Muscle layer of colon (tissue), 2 donors: ENCODE data around the gene RFTN2.
"Not testable (repeated sequence)": the region's sequence is repeated elsewhere in the genome, so short reads cannot be mapped to it uniquely, and the experiment has no call there.

ENCODE experiments used
- H3K27ac ChIP-seq: one replicate; pipeline ENCODE4 v1.7.0; 2013; ENCODE audit warnings: low read depth, mild to moderate bottlenecking, low read length, moderate library complexity
- H3K27me3 ChIP-seq, 2 donors: one replicate each; pipeline ENCODE4 v1.7.0; 2013; ENCODE audit warnings: low read length in 2 of 2, mild to moderate bottlenecking in 2 of 2; ENCODE audit not compliant: insufficient read depth in 2 of 2, control insufficient read depth in 1 of 2
- H3K36me3 ChIP-seq: one replicate; pipeline ENCODE4 v1.7.0; 2013; ENCODE audit warnings: mild to moderate bottlenecking, low read length; ENCODE audit not compliant: insufficient read depth
- H3K4me1 ChIP-seq: one replicate; pipeline ENCODE4 v1.7.0; 2013; ENCODE audit warnings: mild to moderate bottlenecking, low read length; ENCODE audit not compliant: insufficient read depth
- H3K4me3 ChIP-seq, 2 donors: one replicate each; pipeline ENCODE4 v1.7.0; 2013; ENCODE audit warnings: low read length in 2 of 2, low read depth in 1 of 2, mild to moderate bottlenecking in 1 of 2, moderate library complexity in 1 of 2
- H3K9ac ChIP-seq: one replicate; pipeline ENCODE4 v1.7.0; 2013; ENCODE audit warnings: low read length
- H3K9me3 ChIP-seq: one replicate; pipeline ENCODE4 v1.7.0; 2013; ENCODE audit warnings: mild to moderate bottlenecking, low read length
- donor health status: abdominal sarcoma.
- donor health status: Adenocarcinoma of cecum.

The RFTN2 gene

GRCh38 chr2:197705121-197705911 lies 29.9 kb upstream of the RFTN2 start, which contains the start of gene MARS2:
Gene MARS2, plus strand, starts transcription at chr2:197705369. Its CDS starts 37 bp downstream, at chr2:197705406.
- no peaks in the 10 kb centered on the region for H3K9me3 ChIP-seq
- H3K36me3 ChIP-seq = no peaks in the 10 kb centered on the region
- no peaks in the 10 kb centered on the region for H3K27me3 ChIP-seq
- H3K4me3 ChIP-seq = peak within 1 kb of the TSS; percentile 84 to 85
- peak within 1 kb of the TSS; percentile 86 for H3K27ac ChIP-seq
- H3K4me1 ChIP-seq = peaks cover 30% of the 10 kb centered on the region
- peak within 1 kb of the TSS; percentile 84 for H3K9ac ChIP-seq

GRCh38 chr2:197704434-197705120 lies 29.2 kb upstream of the RFTN2 start:
- no peaks in the 10 kb centered on the region for H3K36me3 ChIP-seq
- peak overlapping the region; percentile 45 to 78 for H3K4me3 ChIP-seq
- H3K9me3 ChIP-seq = no peaks in the 10 kb centered on the region
- H3K27me3 ChIP-seq = no peaks in the 10 kb centered on the region
- H3K27ac ChIP-seq = peak overlapping the region; percentile 86
- peaks cover 30% of the 10 kb centered on the region for H3K4me1 ChIP-seq
- H3K9ac ChIP-seq = peak overlapping the region; percentile 84

- Histone ChIP-seq H3K36me3 (no peaks in the 10 kb centered on the region), H3K9ac (no peak overlapping the region), H3K4me3 (no peak overlapping the region), H3K4me1 (peaks cover 1% of the 10 kb centered on the region), H3K9me3 (no peaks in the 10 kb centered on the region), H3K27me3 (no peaks in the 10 kb centered on the region), H3K27ac (no peak overlapping the region)
Measured at GRCh38 chr2:197700960-197701359, 25.6 kb upstream of the RFTN2 start.

GRCh38 chr2:197699724-197700123 lies 24.3 kb upstream of the RFTN2 start:
- H3K9ac ChIP-seq, H3K4me3 ChIP-seq, H3K9me3 ChIP-seq, H3K27ac ChIP-seq, H3K27me3 ChIP-seq, H3K4me1 ChIP-seq, H3K36me3 ChIP-seq: not testable (repeated sequence)

- H3K4me1 ChIP-seq, H3K9ac ChIP-seq, H3K36me3 ChIP-seq, H3K9me3 ChIP-seq, H3K27me3 ChIP-seq, H3K4me3 ChIP-seq, H3K27ac ChIP-seq: not testable (repeated sequence)
Measured at GRCh38 chr2:197696571-197696970, 21.2 kb upstream of the RFTN2 start.

- not testable (repeated sequence) for H3K27ac ChIP-seq, H3K9ac ChIP-seq, H3K4me1 ChIP-seq, H3K9me3 ChIP-seq, H3K4me3 ChIP-seq, H3K36me3 ChIP-seq, H3K27me3 ChIP-seq
Measured at GRCh38 chr2:197695971-197696370, 20.6 kb upstream of the RFTN2 start.

- not testable (repeated sequence) for H3K4me3 ChIP-seq, H3K27ac ChIP-seq, H3K9ac ChIP-seq, H3K27me3 ChIP-seq, H3K4me1 ChIP-seq, H3K9me3 ChIP-seq, H3K36me3 ChIP-seq
Measured at GRCh38 chr2:197695206-197695605, 19.8 kb upstream of the RFTN2 start.

GRCh38 chr2:197677483-197677882 lies 2.1 kb upstream of the RFTN2 start:
- H3K9ac ChIP-seq = no peak overlapping the region
- no peaks in the 10 kb centered on the region for H3K27me3 ChIP-seq
- no peaks in the 10 kb centered on the region for H3K4me1 ChIP-seq
- H3K27ac ChIP-seq = no peak overlapping the region
- no peaks in the 10 kb centered on the region for H3K36me3 ChIP-seq
- H3K9me3 ChIP-seq = no peaks in the 10 kb centered on the region
- no peak overlapping the region for H3K4me3 ChIP-seq

- no peak overlapping the region for H3K9ac ChIP-seq
- H3K9me3 ChIP-seq = no peaks in the 10 kb centered on the region
- no peaks in the 10 kb centered on the region for H3K27me3 ChIP-seq
- no peak overlapping the region for H3K27ac ChIP-seq
- no peak overlapping the region for H3K4me3 ChIP-seq
- H3K4me1 ChIP-seq = no peaks in the 10 kb centered on the region
- no peaks in the 10 kb centered on the region for H3K36me3 ChIP-seq
Measured at GRCh38 chr2:197677056-197677455, 1.7 kb upstream of the RFTN2 start.

- Histone ChIP-seq H3K27me3 (no peaks in the 10 kb centered on the region), H3K4me1 (no peaks in the 10 kb centered on the region), H3K9me3 (no peaks in the 10 kb centered on the region), H3K36me3 (no peaks in the 10 kb centered on the region), H3K9ac (no peak overlapping the region), H3K27ac (no peak overlapping the region), H3K4me3 (peak overlapping the region in 1 of 2 donors; percentile 10)
Measured at GRCh38 chr2:197675711-197676188, 363 bp upstream of the RFTN2 start.

GRCh38 chr2:197674591-197674990 lies 796 bp downstream of the RFTN2 start:
- Histone ChIP-seq H3K36me3 (no peaks in the 10 kb centered on the region), H3K27me3 (no peaks in the 10 kb centered on the region), H3K27ac (no peak overlapping the region), H3K4me1 (no peaks in the 10 kb centered on the region), H3K4me3 (peak overlapping the region; percentile 22 to 26), H3K9me3 (no peaks in the 10 kb centered on the region), H3K9ac (no peak overlapping the region)
